HepG2 (cell line): ENCODE results near the gene DDAH1. TPM values are rescaled to one million over a fixed set of nuclear protein-coding genes. Genes with fewer than 3 reads are reported as not detected.

Experiments
- AKAP8 ChIP-seq: sonication (generic); formaldehyde crosslinking; IDR thresholded peaks from 2 replicates; pipeline ENCODE4 v1.5.1; 2020; ENCODE audit warnings: mild to moderate bottlenecking, missing genetic modification reagents
- ETS1 ChIP-seq: sonication (generic); formaldehyde crosslinking; IDR thresholded peaks from 2 replicates; pipeline ENCODE4 v1.4.0; 2020; ENCODE audit warnings: missing genetic modification reagents
- ETV5 ChIP-seq: IDR thresholded peaks from 2 replicates; pipeline ENCODE4 v1.6.1; 2018; ENCODE audit warnings: missing biosample characterization, missing genetic modification reagents, inconsistent platforms, borderline replicate concordance
- MAFK ChIP-seq, 2 experiments: IDR thresholded peaks in 1 of 2; conservative IDR thresholded peaks in 1 of 2; 2 replicates each; pipeline ENCODE4 v1.6.1; 2011; ENCODE audit warnings: improper control_type of control experiment in 2 of 2, low read length in 2 of 2
- ONECUT2 ChIP-seq: sonication (generic); formaldehyde crosslinking; IDR thresholded peaks from 2 replicates; pipeline ENCODE4 v1.4.0; 2020; ENCODE audit warnings: missing genetic modification reagents
- TCF7L2 ChIP-seq: IDR thresholded peaks from 2 replicates; pipeline ENCODE4 v1.6.1; 2011; ENCODE audit warnings: mild to moderate bottlenecking, low read depth, low read length, moderate library complexity
- TRAFD1 ChIP-seq: sonication (generic); formaldehyde crosslinking; IDR thresholded peaks from 2 replicates; pipeline ENCODE4 v1.5.1; 2020; ENCODE audit warnings: missing genetic modification reagents, mild to moderate bottlenecking, borderline replicate concordance
- XBP1 ChIP-seq: sonication (generic); formaldehyde crosslinking; IDR thresholded peaks from 2 replicates; pipeline ENCODE4 v1.5.0; 2020; ENCODE audit warnings: missing genetic modification reagents
- ZKSCAN1 ChIP-seq: fragments of 150-350 bp; IDR thresholded peaks from 2 replicates; pipeline ENCODE4 v1.6.1; 2014; ENCODE audit warnings: low read length
- ZNF224 ChIP-seq: sonication (generic); formaldehyde crosslinking; IDR thresholded peaks from 2 replicates; pipeline ENCODE4 v1.5.0; 2020; ENCODE audit warnings: mild to moderate bottlenecking, missing genetic modification reagents
- ZNF275 ChIP-seq: sonication (generic); formaldehyde crosslinking; IDR thresholded peaks from 2 replicates; pipeline ENCODE4 v1.8.0; 2022; ENCODE audit warnings: missing genetic modification reagents, mild to moderate bottlenecking, inconsistent platforms, borderline replicate concordance
- ZNF512 ChIP-seq: sonication (generic); formaldehyde crosslinking; IDR thresholded peaks from 2 replicates; pipeline ENCODE4 v1.4.0; 2020; ENCODE audit warnings: mild to moderate bottlenecking, missing genetic modification reagents
- polyA plus RNA-seq, 8 experiments: library from polyadenylated mRNA; depleted of rRNA in 3 of 8; stranded (reverse) in 7 of 8; unstranded in 1 of 8; fragments of >200 nt; fragmentation: Illumina TruSeq in 4 of 8; extraction: Trizol in 4 of 8; gene quantifications; 2 replicates each; pipeline versions ENCODE4 v1.2.1 to v1.2.3, GENCODE V29; 2011 to 2016; ENCODE audit warnings: low read depth in 4 of 8, missing spikeins in 1 of 8, mixed read lengths in 1 of 8; ENCODE audit not compliant: insufficient read depth in 1 of 8
- total RNA-seq, 5 experiments: library from RNA; depleted of rRNA; stranded (reverse); fragments of >200 nt; fragmentation: Illumina TruSeq; extraction: Trizol; gene quantifications; 2 replicates each; pipeline ENCODE4 v1.2.3, GENCODE V29; 2016; ENCODE audit warnings: low read depth in 1 of 5

The DDAH1 gene
- total and polyA plus RNA-seq, 2 of the 13 experiments (the other 11 are each of a cell fraction or from before 2014, with no cell fraction given): 39.7 to 64.4 TPM

GRCh38 chr1:85366391-85367170, 98.4 kb downstream of the DDAH1 start (continued):
- TF ChIP-seq ZNF512 (no peak), TCF7L2 (no peak), TRAFD1 (CRISPR knock-in tag) (no peak), MAFK (conservative IDR thresholded peaks at IDR 0.05 in 1 of 2, IDR thresholded peaks at IDR 0.05 in 1 of 2; ENCODE audit: low read length in 2 of 2) (no peak), ZNF224 (CRISPR knock-in tag) (no peak), ZNF275 (no peak), XBP1 (CRISPR knock-in tag) (no peak), ONECUT2 (CRISPR knock-in tag) (no peak), AKAP8 (CRISPR knock-in tag) (no peak), ETS1 (CRISPR knock-in tag) (no peak), ETV5 (CRISPR knock-in tag) (no peak), ZKSCAN1 (no peak)
- TF ChIP-seq, all 625 proteins: peak for 0
